ENCODE results near the gene ANKRD23. TPM values are rescaled to one million over a fixed set of nuclear protein-coding genes. Genes with fewer than 3 reads are reported as not detected.
"Not testable (repeated sequence)": the region's sequence is repeated elsewhere in the genome, so short reads cannot be mapped to it uniquely, and the experiment has no call there.

The ANKRD23 gene
- total RNA-seq, 1 experiment from 2014 or later: 1.1 TPM

- H3K9me3 ChIP-seq (replicated peaks): no peaks in the 10 kb centered on the region
- H3K4me3 ChIP-seq: peak overlapping the region; percentile 93
- peaks cover 15% of the 10 kb centered on the region for H3K4me1 ChIP-seq
- DNase-seq: peak in 1 of 2 experiments; percentile 7
- no peaks in the 10 kb centered on the region for H3K27me3 ChIP-seq
- H3K36me3 ChIP-seq: peaks cover 9% of the 10 kb centered on the region
- H3K27ac ChIP-seq: no peak overlapping the region
Observed at GRCh38 chr2:96870626-96871255, 26.9 kb upstream of the ANKRD23 start.

GRCh38 chr2:96869822-96870625, 26.2 kb upstream of the ANKRD23 start, which contains the start of gene SEMA4C:
Gene SEMA4C (minus strand): TSS chr2:96870080. CDS start chr2:96867886, 2,194 bp downstream.
- Histone ChIP-seq H3K4me1 (peaks cover 9% of the 10 kb centered on the region), H3K4me3 (peak within 1 kb of the TSS; percentile 93)
- DNase-seq: peak; percentile 39 to 51

GRCh38 chr2:96869281-96869821, 25.5 kb upstream of the ANKRD23 start:
- Histone ChIP-seq H3K27ac (peak overlapping the region; percentile 92), H3K9me3 (replicated peaks) (no peaks in the 10 kb centered on the region), H3K4me3 (peak overlapping the region; percentile 93), H3K36me3 (peaks cover 21% of the 10 kb centered on the region), H3K4me1 (peaks cover 8% of the 10 kb centered on the region), H3K27me3 (no peaks in the 10 kb centered on the region)
- peak; percentile 77 to 78 for DNase-seq

More at GRCh38 chr2:96869822-96870625, 26.2 kb upstream of the ANKRD23 start, which contains the start of gene SEMA4C:
- Histone ChIP-seq H3K36me3 (peaks cover 16% of the 10 kb centered on the region), H3K27ac (peak within 1 kb of the TSS; percentile 92), H3K9me3 (replicated peaks) (no peaks in the 10 kb centered on the region), H3K27me3 (no peaks in the 10 kb centered on the region)

GRCh38 chr2:96868555-96869280, 24.9 kb upstream of the ANKRD23 start:
- peak overlapping the region; percentile 93 for H3K4me3 ChIP-seq
- H3K9me3 ChIP-seq (replicated peaks): no peaks in the 10 kb centered on the region
- H3K4me1 ChIP-seq: peaks cover 8% of the 10 kb centered on the region
- peaks cover 28% of the 10 kb centered on the region for H3K36me3 ChIP-seq
- H3K27me3 ChIP-seq: no peaks in the 10 kb centered on the region
- H3K27ac ChIP-seq: peak overlapping the region; percentile 92
- peak; percentile 95 to 96 for DNase-seq

- Histone ChIP-seq H3K27ac (peak overlapping the region; percentile 92), H3K4me1 (peaks cover 5% of the 10 kb centered on the region), H3K36me3 (peaks cover 35% of the 10 kb centered on the region), H3K27me3 (no peaks in the 10 kb centered on the region), H3K9me3 (replicated peaks) (no peaks in the 10 kb centered on the region), H3K4me3 (peak overlapping the region; percentile 93)
- DNase-seq: peak; percentile 22 to 35
Observed at GRCh38 chr2:96867756-96868554, 24.1 kb upstream of the ANKRD23 start.

GRCh38 chr2:96866986-96867755, 23.4 kb upstream of the ANKRD23 start:
- Histone ChIP-seq H3K27ac (peak overlapping the region; percentile 92; the same call in 1 of the 2 replicates), H3K9me3 (replicated peaks) (no peaks in the 10 kb centered on the region), H3K4me1 (peaks cover 5% of the 10 kb centered on the region), H3K27me3 (no peaks in the 10 kb centered on the region), H3K4me3 (peak overlapping the region; percentile 93), H3K36me3 (peaks cover 39% of the 10 kb centered on the region)
- DNase-seq: no peak

- H3K36me3 ChIP-seq: peaks cover 44% of the 10 kb centered on the region
- no peak overlapping the region for H3K4me3 ChIP-seq
Observed at GRCh38 chr2:96866586-96866985, 22.8 kb upstream of the ANKRD23 start.

GRCh38 chr2:96866149-96866548, 22.3 kb upstream of the ANKRD23 start:
- no peak overlapping the region for H3K4me3 ChIP-seq
- peaks cover 49% of the 10 kb centered on the region for H3K36me3 ChIP-seq
- H3K4me1 ChIP-seq: peaks cover 5% of the 10 kb centered on the region
- no peak for DNase-seq
- no peaks in the 10 kb centered on the region for H3K27me3 ChIP-seq
- no peaks in the 10 kb centered on the region for H3K9me3 ChIP-seq (replicated peaks)
- no peak overlapping the region for H3K27ac ChIP-seq

More at GRCh38 chr2:96866586-96866985, 22.8 kb upstream of the ANKRD23 start:
- Histone ChIP-seq H3K9me3 (replicated peaks) (no peaks in the 10 kb centered on the region), H3K4me1 (peaks cover 5% of the 10 kb centered on the region), H3K27ac (no peak overlapping the region), H3K27me3 (no peaks in the 10 kb centered on the region)
- no peak for DNase-seq

- no peaks in the 10 kb centered on the region for H3K9me3 ChIP-seq (replicated peaks)
- H3K27me3 ChIP-seq: no peaks in the 10 kb centered on the region
- H3K4me3 ChIP-seq: no peak overlapping the region
- DNase-seq: no peak
- H3K27ac ChIP-seq: no peak overlapping the region
- peaks cover 3% of the 10 kb centered on the region for H3K4me1 ChIP-seq
- H3K36me3 ChIP-seq: peaks cover 51% of the 10 kb centered on the region
Observed at GRCh38 chr2:96865654-96866053, 21.8 kb upstream of the ANKRD23 start.

- H3K4me1 ChIP-seq: no peaks in the 10 kb centered on the region; the same call in 1 of the 2 replicates
- peaks cover 56% of the 10 kb centered on the region for H3K36me3 ChIP-seq
- no peak overlapping the region for H3K27ac ChIP-seq
- no peaks in the 10 kb centered on the region for H3K9me3 ChIP-seq (replicated peaks)
- no peaks in the 10 kb centered on the region for H3K27me3 ChIP-seq
- peak in 1 of 2 experiments; percentile 2 for DNase-seq
- no peak overlapping the region for H3K4me3 ChIP-seq
Observed at GRCh38 chr2:96864343-96865091, 20.7 kb upstream of the ANKRD23 start.

GRCh38 chr2:96863575-96864342, 19.9 kb upstream of the ANKRD23 start:
- Histone ChIP-seq H3K4me3 (no peak overlapping the region), H3K9me3 (replicated peaks) (no peaks in the 10 kb centered on the region), H3K36me3 (peaks cover 56% of the 10 kb centered on the region), H3K27ac (no peak overlapping the region), H3K27me3 (no peaks in the 10 kb centered on the region), H3K4me1 (no peaks in the 10 kb centered on the region; the same call in 1 of the 2 replicates)
- peak in 1 of 2 experiments; percentile 1 for DNase-seq

- H3K27ac ChIP-seq; H3K27me3 ChIP-seq; H3K4me1 ChIP-seq; H3K4me3 ChIP-seq; DNase-seq; H3K9me3 ChIP-seq (replicated peaks): not testable (repeated sequence)
- H3K36me3 ChIP-seq: peaks cover 56% of the 10 kb centered on the region
Observed at GRCh38 chr2:96863056-96863455, 19.2 kb upstream of the ANKRD23 start.
